Stimulated activated CD4-positive, alpha-beta T cell treated with anti-CD3 and anti-CD28 coated beads, Interleukin-1b, Interleukin-23, amount 100 ng/mL, for 1 hour (primary cell): Measurements from ENCODE around the gene PRLH.

Experiments used
- DNase-seq, 2 donors: peaks; one replicate each; pipeline ENCODE4 v3.0.0-alpha.2; 2020; ENCODE audit warnings: low read depth in 2 of 2

PRLH gene

DNA sequence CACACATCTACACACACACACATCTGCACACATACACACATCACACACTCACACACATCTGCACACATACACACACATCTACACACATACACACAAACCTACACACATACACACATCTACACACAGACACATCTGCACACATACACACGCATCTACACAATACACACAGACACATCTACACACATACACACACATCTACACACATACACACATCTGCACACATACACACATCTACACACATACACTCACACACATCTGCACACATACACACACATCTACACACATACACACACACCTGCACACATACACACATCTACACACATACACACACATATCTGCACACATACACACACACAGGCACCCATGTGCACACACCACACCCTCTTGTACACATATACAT is 400 bp upstream of the PRLH start:
- no peak for DNase-seq

DNA sequence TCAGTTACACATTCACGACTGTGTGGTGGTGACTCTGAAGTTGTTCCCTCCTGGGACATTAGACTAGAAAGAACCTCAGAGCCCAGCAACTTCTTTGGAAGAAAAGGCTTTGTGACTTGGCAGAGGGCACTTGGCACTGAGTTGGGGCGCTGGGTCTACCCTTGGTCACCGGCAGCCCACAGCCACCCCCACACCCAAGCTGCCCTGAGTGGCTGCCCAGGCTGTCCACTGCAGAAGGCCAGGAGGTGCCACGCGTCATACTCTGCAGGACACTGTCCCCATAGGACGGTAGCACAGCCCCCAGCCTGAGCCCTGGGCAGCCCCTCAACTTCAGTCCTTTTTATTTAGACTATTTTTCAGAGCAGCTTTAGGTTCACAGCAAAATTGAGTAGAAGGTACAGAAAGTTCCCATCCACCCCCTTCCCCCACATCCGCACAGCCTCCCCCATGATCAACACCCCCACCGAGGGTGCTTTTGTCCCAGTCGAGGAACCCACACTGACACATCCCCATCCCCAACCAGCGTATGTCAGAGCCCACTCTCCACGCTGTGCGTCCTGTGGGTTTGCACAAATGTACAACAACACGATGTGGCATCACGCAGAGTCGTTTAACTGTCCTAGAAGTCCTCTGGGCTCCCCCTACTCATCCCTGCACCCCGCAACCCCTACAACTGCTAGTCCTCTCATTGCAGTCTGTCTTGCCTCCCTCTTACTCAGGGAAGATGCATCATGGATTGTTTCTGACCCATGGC is 1.1 kb downstream of the PRLH start:
- no peak for DNase-seq

DNA sequence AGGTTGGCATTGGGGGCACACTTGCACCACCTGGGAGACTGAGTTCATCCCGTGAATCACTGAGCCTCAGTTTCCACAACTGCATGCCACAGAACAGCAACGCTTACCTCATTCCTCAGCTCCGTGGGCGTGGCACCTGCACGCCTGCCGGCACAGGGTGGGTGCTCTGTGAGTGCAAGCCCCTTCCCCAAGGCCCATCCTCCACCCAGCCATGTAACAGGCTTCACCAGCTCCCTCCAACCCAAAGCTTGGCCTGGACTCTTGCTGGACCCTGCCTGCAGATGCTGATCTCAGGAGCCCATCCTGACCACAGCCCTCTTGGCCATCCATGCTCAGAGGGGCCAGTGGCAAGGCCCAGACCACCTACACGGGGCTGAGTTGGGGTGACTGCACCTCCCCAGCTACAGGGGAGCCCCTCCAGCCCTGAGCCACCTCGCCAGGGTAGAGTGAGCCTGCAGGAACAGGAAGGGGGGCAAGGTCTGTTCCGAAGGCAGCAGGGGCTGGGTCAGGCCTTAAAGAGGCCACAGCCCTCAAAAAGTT is 1.8 kb downstream of the PRLH start:
- DNase-seq, result no peak

DNA sequence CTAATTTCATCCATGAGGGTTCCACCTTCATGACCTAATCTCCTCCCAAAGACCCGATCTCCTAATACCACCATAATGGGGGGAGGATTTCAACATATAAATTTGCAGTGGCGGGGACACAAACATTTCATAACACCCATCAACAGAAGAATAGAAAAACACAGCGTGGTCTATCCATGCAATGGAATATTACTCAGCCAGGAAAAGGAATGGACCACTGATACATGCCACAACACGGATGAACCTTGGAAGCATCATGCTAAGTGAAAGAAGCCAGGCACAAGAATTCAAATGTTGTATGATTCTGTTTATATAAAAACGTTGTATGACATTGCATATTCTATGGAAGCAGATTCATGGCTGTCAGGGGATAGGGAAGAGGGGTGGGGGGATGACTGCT is 2.7 kb downstream of the PRLH start:
- no peak for DNase-seq

DNA sequence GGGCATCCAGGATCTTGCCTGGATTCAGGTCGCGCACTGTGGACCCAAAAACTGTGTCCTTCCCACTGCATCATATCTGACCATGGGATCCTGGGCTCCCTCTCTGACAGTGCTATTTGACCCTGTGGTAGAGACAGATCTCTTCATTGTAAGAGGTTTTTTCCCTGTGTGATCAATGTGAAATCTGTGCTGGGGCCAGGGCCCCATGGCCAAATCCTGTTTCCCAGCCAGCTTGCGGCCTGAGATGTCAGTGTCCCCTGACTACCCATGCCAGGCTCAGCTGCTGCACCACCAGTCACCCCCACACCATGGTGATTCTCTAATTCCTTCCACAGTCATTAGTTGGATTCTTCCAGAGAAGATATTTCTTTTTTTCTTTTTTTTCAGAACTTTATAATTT is 3.5 kb downstream of the PRLH start:
- no peak for DNase-seq

DNA sequence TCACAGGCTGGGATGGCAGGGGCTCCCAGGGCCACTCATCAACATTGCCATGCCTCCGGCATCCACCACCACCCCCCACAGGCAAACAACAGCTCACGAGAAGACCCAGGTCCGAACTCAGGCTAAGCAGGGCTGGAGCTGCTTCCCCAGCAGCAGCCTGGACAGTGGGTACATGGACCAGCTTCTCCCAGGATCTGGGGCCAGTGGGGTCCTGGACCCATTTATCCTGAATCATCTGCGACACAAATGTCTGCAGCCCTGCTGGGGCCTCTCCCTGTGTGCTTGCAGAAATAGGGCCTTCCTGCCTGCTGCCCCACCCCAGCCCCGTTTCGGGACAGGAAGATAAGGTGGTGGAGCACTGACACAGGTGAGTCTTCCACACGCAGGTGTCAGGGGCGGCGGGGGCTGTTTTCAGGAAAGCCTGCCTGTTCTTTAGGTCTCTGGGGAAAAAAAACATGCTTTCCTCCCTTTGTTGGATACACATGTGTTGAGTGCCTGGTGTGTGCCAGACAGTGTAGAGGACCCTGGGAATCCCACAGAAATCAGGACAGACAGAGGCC is 4.5 kb downstream of the PRLH start:
- no peak for DNase-seq

DNA sequence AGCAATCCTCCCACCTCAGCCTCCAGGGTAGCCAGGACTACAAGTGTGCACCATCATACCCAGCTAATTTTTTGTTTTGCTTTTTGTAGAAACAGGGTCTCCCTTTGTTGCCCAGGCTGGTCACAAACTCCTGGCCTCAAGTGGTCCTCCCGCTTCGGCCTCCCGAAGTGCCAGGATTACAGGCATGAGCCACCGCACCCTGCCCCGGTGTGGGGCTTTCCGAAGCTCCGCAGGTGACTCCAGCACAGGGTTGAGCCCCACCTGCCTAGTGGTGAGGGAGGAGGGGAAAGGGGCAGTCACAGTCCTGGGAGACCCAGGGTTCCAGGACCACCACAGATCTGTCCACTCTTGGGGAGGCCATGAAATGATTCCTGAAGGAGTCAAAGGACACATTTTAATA is 5.2 kb downstream of the PRLH start:
- DNase-seq, result no peak

DNA sequence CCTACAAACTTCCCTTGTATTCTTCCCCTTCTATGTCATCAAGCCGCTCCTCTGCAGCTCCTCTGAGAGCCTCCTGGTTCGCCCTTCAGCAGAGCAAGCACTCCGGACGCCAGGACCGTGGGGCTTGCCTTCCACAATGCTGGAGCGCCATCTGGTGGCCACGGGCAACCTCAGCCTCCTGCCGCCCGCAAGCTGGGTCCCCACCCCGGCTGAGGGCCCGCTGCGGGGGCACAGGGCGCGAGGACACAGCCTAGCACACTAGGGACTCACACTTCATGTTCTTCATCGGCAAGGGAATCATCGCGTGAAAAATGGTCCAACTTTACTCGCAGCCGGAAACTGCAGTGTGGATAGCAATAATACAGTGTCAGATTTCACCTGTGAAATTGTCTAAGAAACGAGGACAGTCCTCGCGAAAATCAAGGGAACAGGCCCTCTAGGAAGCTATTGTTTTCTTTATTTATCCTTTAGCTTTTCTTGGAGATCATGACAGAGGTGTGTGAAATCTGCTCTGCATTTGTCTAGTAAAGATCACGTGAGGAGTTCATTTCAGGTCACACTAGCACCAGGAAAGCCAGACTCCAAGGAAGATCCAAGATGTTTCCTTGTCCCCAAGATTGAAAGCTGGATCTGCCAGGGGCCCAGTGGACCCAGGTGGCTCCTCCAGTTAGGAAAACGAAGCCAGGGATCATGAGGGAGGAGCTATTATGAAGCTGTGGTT is 5.8 kb downstream of the PRLH start:
- peak; percentile 67 to 88 for DNase-seq

DNA sequence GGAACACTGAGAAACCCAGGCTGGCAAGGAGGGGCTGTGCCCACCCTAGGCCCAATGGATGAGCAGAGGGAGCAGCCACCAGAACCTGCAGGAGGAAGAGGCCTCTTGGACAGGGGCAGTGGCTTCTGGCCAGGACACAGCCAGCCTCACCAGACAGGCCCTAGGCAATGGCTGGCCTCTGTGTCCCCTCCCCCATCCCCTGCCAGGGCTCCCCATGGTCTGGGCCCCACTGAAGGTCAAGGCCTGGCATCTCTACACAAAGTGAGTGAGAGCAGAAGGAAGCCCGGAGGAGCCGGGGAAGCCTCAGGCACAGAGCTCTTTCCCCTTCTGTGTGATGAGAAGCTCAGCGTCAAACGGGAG is 6.3 kb downstream of the PRLH start:
- no peak for DNase-seq

DNA sequence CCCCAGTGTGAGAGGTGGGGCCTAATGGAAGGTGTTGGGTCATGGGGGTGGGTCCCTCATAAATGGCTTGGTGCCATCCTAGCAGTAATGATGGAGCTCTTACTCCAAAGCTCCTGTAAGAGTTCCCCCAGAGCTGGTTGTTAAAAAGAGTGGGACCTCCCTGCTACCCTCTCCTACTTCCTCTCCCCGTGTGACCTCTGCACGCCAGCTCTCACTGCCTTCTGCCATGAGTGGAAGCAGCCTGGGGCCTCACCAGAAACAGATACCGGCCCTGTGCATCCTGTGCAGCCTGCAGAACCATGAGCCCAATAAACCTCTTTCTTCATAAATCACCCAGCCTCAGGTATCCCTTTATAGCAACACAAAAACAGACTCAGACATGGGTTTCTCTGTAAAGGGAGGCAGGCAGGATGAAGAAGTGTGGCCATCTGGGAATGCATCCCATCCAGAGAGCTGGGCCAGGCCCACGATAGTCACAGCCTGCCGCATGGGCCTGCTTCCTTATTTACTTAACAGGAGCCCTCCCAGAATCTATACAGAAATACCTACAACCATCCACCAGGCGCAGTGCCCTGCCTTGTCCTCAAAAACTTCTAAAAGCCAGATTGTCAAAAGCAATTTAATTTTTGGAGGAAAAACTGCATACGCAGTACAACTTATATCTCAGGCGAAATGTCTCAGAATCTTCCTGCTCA is 7.5 kb downstream of the PRLH start:
- DNase-seq, result no peak

DNA sequence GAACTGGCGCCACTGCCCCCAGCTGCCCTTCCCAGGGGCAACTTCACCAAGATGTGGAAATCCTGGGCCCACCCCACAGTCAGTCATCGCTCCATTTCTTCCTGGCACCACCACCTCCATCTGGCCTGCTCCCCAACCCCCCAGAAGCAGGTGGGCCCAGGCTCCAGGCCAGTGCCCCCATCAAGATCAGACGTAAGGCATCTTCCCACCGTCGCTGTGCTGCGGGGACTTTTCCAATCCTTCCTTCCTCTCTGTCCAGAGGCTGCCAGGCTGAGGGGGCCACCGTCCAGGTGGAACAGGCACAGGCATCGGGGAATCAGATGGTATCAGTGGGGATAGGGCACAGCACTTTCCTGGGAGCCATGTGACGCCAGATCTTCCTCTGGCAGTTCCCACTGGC is 8.1 kb downstream of the PRLH start:
- DNase-seq, result no peak

DNA sequence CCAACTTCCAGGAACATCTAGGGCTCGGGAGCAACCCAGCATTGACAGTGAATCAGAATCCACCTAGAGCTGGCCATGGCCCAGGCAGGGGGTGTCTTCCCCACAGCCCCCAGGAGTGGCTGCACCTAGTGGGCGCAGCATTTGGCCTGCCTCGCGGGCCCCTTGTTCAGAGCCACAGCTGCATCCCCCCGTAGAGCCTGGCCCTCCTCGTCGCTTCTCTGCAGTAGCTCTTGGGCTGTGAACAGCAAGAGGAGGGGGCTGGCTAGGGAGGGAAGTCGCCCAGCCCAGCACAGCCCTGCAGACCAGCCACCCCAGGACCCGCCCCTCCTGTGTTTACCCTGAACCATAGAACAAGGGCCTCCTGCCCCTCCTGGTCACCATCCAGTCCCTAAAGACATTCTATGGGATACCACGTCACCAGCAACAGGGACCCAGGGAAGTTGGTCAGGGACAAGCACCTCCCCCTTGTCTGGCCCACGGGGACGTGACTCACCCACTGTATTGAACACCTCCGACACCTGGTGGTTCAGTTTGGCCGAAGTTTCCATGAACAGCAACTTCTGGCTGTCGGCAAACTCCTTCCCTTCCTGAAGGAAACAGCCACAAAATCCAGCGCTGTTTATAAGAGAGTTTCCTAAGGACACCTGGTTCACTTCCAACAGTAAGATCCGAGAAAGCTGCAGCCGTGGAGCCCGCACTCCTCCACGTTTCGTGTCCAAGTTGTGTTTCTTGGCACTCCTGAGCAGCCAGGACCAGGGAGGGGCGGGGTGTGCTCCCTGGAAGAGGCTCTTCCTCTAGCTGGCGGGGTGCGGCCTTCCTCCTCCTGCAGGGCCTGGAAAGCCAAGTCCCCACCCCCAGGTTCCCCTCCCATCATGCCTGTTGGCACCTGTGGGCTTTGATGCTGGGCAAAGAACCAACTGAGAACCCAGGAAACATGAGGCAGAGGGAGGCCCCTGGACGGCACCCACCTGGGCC is 8.8 kb downstream of the PRLH start:
- DNase-seq, result no peak

DNA sequence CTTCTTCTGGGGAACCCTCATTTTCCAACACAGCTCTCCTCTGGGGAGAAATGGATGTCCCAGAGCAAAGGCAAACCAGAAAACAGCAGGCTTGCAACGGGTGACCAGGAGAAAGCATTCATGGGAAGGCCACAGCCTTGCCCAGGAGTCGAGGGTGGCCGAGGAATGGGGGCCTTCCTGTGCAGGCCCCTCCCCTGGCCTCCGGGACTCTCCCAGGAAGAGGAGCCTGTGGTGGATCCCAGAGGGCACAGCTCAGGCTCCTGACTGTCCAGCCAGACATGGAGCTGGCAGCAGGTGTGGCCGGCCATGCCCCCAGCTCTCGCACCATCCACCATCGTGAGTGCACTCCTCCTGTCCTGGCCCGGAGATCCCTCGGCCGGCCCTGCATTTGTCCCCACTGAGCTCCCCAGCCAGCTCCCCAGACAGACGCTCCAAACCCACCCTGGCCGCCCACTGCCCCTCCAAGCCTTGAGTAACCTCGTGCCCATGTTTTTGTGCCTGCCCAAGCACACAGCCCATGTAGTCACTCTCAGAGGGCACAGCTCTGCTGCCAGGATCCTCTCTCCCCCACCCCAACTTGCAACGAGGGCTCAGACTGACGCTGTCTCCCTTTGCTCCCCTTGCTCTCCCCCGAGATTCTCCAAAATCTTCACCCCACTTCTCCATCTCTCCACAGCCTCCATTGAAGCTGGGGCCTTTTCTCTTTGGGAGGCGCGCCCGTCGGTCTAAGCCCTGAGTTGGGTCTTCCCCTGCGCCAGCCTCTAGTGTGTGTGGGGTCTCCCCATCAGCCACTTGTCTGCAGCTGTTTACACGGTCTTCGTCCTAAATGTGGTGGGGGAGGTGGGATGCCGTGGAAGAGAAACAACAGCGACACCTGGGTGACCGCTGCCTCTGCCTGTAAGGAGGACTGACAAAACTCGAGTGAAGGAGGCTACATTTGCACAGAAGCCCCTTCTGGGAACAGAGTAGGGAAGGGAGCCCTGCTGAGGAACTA is 9.8 kb downstream of the PRLH start:
- DNase-seq, result no peak

DNA sequence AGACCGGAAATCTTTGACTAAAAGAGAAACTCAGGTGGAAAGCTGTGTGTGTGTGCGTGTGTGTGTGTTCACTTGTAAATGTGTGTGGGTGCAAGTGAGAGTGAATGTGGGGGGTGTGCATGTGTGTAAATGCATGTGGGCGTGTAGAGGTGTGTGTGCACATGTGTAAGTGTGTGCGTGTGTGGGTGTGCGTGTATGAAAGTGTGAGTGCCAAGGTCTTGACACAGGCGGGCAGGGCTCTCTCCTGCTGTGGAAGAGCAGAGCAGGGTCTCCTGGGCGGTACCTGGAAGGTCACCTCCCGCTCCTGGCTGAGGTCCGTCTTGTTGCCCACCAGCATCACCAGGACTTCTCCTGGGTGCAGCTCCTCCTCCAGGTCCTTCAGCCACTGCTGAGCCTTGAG is 10.6 kb downstream of the PRLH start:
- DNase-seq, result no peak

DNA sequence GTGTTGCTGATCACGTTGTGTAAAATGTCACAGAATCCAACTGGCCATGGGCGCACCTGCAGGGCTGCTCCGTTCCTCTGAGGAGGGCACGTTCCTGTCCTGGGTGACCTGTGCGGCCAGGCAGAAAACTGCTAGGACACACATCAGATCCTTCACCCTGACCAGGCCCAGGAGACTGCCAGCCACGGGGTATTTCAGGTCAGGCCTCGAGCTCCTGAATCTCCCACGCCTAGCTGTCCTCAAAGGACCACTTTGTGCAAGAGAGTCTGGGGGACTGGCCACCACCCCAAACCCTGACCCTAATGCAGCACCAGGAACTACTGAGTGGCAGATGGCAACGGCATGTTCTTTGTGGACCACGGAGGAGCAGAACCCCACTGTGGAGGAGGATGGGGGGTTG is 11.1 kb downstream of the PRLH start:
- no peak for DNase-seq

DNA sequence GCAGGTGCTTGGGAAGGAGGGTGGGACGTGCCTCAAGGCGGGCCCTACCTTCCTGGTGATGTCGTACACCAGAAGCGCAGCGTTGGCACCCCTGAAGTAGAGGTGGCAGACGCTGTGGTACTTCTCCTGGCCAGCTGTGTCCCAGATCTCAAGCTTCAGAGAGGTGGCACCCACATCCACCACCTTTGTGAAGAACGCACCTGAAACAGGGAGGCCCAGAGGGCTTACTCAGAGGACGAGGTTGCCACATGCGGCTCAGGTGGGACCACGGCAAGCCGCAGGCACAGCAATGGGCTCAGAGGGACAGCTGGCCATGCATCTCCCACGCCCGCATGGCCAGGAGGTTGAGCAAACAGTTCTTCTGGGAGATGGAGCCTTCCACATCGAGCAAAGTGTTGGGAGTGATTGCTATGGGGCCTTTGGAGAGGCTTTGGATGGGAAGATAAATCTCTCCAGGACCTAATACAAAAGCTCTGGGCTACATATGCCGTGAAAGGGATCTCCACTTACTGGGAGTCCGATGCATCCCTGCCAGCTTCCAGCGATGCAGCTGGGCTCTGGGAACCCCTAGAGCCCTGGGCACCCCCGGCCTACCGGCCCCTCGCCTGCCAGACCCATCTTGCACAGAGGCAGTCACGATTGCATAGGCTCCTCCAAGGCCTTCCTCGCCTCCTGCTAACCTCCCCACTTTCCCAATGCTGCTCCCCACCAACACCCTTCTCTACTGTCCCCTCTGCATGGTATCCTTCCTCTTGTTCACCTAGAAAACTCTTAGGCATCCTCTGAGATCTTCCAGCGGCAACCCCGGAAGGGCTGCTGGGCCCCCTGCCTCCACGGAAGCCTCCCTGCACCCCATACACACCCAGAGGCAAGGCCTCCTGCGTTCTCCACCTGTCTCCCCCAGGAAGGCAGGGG is 11.8 kb downstream of the PRLH start:
- no peak for DNase-seq

DNA sequence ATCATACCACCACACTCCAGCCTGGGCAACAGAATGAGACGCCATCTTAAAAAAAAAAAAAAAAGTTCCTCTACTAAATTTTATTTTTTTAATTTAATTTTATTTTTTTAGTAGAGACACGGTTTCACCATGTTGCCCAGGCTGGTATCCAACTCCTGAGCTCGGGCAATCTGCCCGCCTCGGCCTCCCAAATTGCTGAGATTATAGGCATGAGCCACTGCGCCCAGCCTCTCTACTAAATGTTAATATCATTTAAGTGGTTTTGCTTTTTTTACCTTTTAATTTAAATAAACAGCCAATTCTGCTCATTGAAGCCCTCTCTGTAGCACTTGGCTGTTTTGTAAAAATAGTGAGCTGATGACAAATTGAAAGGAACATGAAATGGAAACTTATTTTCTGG is 15.0 kb downstream of the PRLH start:
- no peak for DNase-seq

DNA sequence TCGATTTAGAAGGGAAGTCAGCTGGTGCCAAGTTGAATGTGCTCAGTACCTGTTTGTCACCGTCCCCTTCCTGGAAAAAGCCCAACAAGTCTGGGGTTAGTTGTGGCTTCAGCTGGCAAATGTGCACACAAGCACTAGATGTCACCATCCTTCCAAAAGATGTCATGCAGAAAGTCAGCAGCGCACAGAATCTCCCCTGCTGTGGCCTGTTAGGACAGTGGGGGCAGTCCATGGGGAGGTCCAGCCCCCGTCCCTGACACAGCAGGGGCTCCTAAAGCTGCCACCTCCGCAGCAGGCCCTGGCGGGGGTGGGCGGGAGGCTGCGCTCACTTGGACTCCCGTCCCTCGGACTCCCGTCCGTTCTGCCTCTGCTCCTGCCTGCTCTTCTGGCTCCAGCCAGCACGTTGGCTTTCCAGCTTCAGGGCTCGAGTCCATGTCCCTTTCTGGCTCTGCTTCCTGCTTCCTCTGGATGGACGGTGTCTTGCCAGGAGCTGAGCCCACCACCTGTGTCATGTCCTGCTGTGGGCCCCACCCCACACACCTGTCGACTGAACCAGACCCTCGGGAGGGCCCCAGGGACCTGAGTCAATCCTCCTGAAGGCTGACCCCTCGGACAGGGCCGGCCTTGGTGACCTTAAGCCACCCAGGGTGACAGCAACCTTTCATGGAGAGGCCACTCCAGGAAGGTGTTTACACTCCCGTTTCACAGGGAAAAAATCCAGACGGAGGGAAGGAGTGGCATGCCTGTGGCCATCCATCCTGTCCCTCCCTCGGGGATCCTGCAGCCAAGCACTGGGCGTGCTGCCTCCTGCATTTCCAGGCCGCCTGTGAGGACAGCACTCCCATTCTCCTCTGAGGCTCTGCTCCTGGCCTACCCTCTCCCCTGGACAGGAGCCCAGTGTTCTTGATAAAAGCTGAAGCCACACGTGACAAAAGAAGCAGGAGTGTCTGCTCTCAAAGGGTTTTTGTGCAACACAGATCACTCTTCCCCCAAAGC is 15.7 kb downstream of the PRLH start:
- no peak for DNase-seq
